Measurements from ENCODE around the gene NATD1. TPM values are rescaled to one million over a fixed set of nuclear protein-coding genes. Genes with fewer than 3 reads are reported as not detected.

NATD1 gene
- total and polyA plus RNA-seq, 2 of the 8 experiments (the other 6 are each of a cell fraction or from before 2014, with no cell fraction given): 5.4 to 8.4 TPM

GRCh38 chr17:21196126-21196525, 57.1 kb downstream of the NATD1 start (continued):
- TF ChIP-seq POLR2A (IDR thresholded peaks at IDR 0.05; ENCODE audit: control extremely low read depth in 1 of 2, low read depth in 2 of 2, low read length in 2 of 2) (no peak), KDM1A (IDR thresholded peaks at IDR 0.05; ENCODE audit: borderline replicate concordance, low read length) (no peak), NANOG (IDR thresholded peaks at IDR 0.05; ENCODE audit: insufficient read depth, low read depth, low read length, poor library complexity, severe bottlenecking) (no peak)
